Mammary epithelial cell (primary cell): ENCODE measurements around the gene CACNA2D1.
"Not testable (repeated sequence)": the region's sequence is repeated elsewhere in the genome, so short reads cannot be mapped to it uniquely, and the experiment has no call there.

Experiments
- CTCF ChIP-seq, 2 donors: IDR thresholded peaks in 1 of 2; conservative IDR thresholded peaks in 1 of 2; 2 replicates each; pipeline ENCODE4 v1.5.1; 2011 to 2012; ENCODE audit warnings: inconsistent platforms in 2 of 2, low read length in 2 of 2, mild to moderate bottlenecking in 2 of 2, control low read depth in 1 of 2, low read depth in 1 of 2; ENCODE audit not compliant: insufficient read depth in 1 of 2; ENCODE audit errors: extremely low read depth in 1 of 2
- EZH2 ChIP-seq: IDR thresholded peaks from 2 replicates; pipeline ENCODE4 v1.6.1; 2012; ENCODE audit warnings: low read length, inconsistent platforms, borderline replicate concordance

GRCh38 chr7:82014574-82014973 lies 429.0 kb downstream of the CACNA2D1 start:
- not testable (repeated sequence) for TF ChIP-seq CTCF (conservative IDR thresholded peaks at IDR 0.05 in 1 of 2, IDR thresholded peaks at IDR 0.05 in 1 of 2; ENCODE audit: extremely low read depth in 1 of 2, insufficient read depth in 1 of 2, low read depth in 1 of 2, low read length in 2 of 2); EZH2
